GM21737 (cell line): ENCODE measurements around the gene GIPC3.

ENCODE experiments used
- ATAC-seq: cut with Tn5 transposase; IDR thresholded peaks from one replicate; pipeline ENCODE4 v1.9.1; 2021; ENCODE audit warnings: mild to moderate bottlenecking, moderate library complexity; ENCODE audit not compliant: unreplicated experiment

Gene GIPC3

GRCh38 chr19:3634496-3635045, 49.3 kb downstream of the GIPC3 start:
- no peak for ATAC-seq

DNA sequence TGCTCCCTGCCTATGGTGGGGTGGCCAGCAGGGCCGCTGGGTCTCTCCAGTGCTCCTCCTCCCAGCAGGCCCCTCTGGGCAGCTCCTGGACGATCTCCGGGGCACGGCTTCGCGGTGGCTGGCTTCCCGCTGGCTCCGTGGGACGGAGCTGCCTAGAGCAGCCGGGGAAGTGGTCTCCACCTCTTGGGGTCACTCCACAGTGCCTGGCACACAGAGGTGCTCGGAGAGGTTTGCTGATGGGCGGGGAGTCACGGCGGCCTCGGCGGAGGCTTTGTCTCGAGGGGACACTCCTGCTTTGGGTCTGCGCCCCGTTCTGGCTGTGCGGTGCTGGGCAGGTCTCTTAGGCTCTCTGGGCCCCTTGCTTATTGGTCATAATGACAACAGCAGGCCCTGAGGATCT, 51.2 kb downstream of the GIPC3 start:
- no peak for ATAC-seq

DNA sequence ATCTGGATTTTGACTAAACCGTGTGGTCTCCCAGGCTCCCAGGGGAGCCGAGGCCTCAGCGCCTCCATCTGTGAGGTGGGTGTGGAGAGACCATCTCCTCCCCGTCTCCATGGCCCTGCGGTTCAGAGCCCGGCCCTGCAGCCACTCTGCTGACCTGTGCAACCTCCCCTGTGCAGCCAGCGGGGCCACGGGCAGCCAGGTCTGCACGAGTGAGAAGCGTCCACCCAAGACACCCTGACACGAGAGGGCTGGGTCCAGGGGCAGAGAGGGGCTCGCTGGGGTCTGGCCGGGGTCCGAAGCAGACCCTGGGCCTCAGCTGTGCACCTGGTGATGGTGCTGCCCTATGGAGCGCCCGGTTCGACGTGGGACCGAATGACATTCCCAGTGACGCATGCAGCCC, 51.7 kb downstream of the GIPC3 start:
- ATAC-seq, result no peak

- no peak for ATAC-seq
Observed at GRCh38 chr19:3637621-3638020, 52.3 kb downstream of the GIPC3 start.

DNA sequence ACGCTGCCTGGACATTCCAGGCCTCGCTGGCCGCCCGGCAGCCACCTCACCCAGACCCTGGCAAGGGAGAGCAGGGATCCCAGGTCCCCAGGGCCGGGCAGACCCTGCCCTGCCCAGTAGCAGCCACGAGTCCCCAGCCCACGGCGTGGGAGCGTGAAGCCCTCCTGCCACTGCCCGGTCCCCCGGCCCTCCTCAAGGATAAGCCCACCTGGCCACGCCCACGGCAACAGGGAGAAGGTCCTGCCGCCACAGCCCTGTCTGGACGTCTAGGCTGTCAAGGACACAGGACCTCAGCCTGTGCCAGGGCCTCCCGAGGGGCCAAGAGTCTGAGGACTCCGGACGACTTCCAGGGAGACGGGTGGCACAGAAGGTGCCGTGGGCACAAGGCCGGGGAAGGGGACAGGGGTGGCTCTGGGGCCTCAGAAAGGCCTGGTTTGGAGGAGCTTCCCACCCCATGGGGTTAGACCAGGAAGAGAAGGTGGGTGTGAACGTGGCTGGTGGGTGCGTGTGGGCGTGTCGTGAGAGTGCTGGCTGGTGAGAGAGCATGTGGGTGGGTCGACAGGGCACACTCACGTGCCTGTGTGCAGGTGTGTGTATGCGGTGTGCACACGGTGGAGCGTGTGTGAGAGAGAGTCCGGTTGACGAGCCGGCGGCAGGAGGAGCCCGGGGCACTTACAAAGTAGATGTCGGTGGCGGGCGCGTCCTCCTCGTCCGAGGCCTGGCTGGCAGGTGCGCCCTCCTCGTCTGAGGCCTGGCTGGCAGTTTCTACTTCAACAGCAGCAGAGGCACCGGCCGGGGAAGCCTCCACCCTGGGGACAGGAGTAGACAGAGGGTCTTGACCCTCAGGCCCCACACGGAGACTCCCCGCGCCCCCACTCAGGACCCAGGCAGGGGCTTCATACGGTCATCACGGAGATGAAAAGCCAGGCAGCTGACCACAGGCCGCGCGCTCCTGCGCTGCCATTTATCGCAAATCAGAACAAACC, 53.2 kb downstream of the GIPC3 start:
- no peak for ATAC-seq

DNA sequence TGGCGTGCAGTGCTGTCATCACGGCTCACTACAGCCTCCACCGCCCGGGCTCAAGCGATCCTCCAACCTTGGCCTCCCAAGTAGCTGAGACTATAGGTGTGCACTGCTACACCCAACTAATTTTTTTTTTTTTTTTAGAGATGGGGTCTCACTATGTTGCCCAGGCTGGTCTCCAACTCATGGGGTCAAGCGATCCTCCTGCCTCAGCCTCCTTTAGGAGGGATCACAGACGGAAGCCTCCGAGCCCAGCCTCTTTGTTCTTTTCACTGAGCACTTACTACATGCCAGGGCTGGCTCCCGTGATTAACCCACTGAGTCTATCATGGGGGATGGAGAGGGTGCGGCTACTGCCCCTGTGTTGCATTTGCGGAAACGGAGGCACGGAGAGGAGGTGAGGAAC, 54.2 kb downstream of the GIPC3 start:
- ATAC-seq, result no peak

DNA sequence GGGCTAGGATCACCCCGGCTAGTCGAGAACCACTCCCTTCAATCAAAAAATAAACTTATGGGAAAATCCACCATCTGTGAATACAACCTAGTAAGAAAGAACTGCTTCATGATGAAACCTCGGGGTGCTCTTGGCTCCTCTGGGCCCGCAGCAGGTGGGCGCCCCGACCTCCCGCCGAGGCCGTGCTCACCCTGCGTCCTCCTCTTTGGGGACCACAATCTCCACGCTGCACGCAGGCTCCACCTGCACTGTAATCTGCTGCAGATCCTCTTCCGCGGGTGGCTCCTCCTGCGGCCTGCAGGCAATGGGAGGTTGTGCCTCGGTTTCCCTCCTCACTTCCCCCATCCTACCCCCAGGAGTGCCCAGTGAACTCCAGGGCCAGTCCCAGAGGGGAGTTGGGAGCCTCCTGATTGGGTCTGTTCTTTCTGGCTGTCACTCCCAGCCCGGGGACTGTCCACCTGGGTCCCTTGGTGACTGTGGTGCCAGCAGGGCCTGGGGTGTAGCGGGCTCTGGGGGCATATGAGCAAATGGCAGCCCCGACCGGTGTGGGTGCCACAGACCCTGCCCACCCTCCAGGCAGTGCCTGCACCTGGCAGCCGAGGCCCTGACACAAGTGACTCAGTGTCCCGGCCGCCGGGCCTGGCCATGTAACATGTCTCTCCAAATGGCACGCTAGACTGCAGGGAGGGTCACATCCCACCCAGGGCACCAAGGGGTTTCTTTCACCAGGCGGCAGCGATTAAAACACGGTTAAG, 56.4 kb downstream of the GIPC3 start:
- ATAC-seq, result no peak

DNA sequence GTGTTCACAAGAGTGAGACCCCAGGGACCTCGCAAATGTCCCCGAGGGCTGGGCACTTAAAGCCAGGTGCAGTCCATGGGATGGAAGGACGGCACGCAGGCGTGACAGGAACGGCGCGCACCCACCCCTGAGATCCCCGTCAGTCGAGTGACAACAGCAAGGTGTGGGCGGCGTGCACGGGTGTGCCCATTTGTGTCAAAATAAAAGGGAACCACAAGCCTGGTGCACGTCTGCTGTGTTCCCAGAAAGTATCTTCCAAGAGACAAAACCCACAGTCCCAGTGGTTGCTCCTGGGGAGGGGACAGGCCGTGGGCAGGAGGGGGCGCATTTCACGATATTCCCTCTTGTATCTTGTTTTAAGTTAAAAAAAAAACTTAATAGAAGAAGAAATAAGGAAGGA, 57.0 kb downstream of the GIPC3 start:
- ATAC-seq, result no peak
